ENCODE results near the gene MCF2L. TPM values are rescaled to one million over a fixed set of nuclear protein-coding genes. Genes with fewer than 3 reads are reported as not detected.
"Not testable (repeated sequence)": the region's sequence is repeated elsewhere in the genome, so short reads cannot be mapped to it uniquely, and the experiment has no call there.

Gene MCF2L
- total RNA-seq, 1 donor, result 5.8 TPM

DNA sequence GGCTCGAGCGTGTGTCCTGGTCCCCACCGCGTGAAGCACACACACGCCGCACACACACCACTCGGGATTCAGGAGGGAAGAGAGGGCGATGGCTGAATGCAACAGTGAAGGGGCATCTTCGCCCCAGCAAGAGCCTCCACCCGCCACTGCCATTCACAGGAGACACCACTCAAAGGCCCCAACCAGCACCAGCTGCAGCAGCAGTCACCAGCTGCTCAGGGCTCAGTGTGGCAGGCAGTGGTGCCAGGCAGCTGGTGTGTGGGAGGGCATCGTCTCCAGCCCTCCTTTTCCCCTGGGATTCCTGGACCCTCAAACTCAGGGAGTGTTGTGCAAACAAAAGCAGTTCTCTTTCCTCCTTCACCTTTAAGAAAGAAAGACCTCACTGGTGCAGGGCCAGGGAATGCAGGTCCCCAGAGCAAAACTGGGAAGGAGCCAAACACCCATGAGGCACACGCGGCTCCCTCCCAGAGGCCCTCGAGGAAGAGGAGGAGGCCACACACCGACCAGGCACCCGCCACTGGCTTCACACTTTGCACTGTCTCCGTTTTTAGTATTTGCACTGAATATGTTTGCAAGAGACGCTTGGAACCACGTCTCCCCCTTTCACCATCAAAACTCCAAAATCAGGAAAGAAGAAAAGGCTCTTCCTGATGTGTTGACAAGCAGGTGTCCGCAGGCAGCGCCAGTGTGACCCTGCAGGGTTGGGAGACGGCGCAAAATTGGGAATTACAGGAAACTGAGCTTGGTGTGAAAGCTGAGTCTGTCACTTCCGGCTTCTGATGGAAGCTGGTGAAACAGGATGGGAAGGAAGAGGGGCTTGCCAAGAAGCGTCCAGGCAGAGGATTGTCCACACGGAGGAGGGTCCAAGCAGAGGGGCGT lies 110.1 kb downstream of the MCF2L start:
- H3K4me3 ChIP-seq (ENCODE audit: low read length), result no peak overlapping the region
- no peaks in the 10 kb centered on the region for H3K27me3 ChIP-seq (ENCODE audit: insufficient read depth, low read length)
- H3K4me1 ChIP-seq (ENCODE audit: insufficient read depth, low read length), result no peaks in the 10 kb centered on the region
- H3K9me3 ChIP-seq (ENCODE audit: low read depth, low read length), result no peaks in the 10 kb centered on the region

GRCh38 chr13:113079781-113080080 lies 110.7 kb downstream of the MCF2L start:
- not testable (repeated sequence) for H3K27me3 ChIP-seq (ENCODE audit: insufficient read depth, low read length); H3K4me1 ChIP-seq (ENCODE audit: insufficient read depth, low read length); H3K9me3 ChIP-seq (ENCODE audit: low read depth, low read length); H3K4me3 ChIP-seq (ENCODE audit: low read length)

DNA sequence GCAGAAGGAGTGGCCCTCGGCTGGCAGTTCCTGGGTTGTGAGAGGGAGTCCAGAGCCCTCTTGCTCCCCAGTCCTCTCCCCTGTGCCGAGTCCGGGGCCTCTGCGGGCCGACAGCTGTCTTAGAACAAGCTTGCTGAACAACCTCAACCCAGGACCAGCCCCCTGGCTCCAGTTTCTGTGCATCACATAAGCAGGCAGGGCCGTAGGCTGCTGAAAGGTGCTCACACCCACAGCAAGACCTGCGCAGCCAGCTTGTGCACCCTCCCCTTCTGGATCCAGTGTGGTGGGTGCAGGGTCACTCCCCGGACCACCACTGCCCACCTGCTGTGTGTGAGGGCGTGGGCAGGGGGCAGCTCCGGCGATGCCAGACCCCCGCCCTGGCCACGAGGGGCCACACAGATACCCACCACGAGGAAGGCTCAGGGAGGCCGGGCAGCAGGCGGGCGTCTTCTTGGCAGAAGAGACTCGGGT lies 111.4 kb downstream of the MCF2L start:
- Histone ChIP-seq H3K4me3 (ENCODE audit: low read length) (no peak overlapping the region), H3K4me1 (ENCODE audit: insufficient read depth, low read length) (no peaks in the 10 kb centered on the region), H3K27me3 (ENCODE audit: insufficient read depth, low read length) (no peaks in the 10 kb centered on the region), H3K9me3 (ENCODE audit: low read depth, low read length) (no peaks in the 10 kb centered on the region)

DNA sequence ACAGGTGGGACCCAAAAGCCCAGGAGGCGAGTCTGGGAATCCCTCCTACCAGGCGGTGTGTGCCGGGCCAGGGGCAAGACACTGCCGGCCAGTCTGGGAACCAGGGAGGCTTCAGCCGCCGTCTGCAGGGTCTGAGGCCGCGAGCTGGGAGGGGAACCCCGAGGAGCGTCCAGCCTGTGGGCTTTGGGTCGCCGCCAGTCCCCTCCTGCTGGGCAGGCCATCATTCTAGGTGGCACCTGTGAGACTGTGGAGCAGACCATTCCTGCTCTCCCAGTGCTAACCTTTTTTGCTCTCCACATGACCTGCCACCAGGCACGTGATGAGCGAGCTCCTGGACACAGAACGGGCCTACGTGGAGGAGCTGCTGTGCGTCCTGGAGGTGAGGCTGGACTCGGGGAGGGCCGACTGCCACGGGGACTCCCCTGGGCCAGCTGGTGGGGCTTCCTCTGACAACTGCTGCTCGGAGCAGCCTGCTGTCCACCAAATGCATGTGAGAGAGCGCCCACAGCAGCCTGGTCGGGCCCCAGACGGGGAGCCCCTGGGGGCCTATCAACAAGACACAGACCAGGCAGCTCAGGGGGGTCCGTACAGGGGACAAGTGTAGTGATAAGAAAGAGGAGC lies 112.0 kb downstream of the MCF2L start:
- no peaks in the 10 kb centered on the region for H3K9me3 ChIP-seq (ENCODE audit: low read depth, low read length)
- H3K27me3 ChIP-seq (ENCODE audit: insufficient read depth, low read length), result no peaks in the 10 kb centered on the region
- no peak overlapping the region for H3K4me3 ChIP-seq (ENCODE audit: low read length)
- H3K4me1 ChIP-seq (ENCODE audit: insufficient read depth, low read length), result no peaks in the 10 kb centered on the region

DNA sequence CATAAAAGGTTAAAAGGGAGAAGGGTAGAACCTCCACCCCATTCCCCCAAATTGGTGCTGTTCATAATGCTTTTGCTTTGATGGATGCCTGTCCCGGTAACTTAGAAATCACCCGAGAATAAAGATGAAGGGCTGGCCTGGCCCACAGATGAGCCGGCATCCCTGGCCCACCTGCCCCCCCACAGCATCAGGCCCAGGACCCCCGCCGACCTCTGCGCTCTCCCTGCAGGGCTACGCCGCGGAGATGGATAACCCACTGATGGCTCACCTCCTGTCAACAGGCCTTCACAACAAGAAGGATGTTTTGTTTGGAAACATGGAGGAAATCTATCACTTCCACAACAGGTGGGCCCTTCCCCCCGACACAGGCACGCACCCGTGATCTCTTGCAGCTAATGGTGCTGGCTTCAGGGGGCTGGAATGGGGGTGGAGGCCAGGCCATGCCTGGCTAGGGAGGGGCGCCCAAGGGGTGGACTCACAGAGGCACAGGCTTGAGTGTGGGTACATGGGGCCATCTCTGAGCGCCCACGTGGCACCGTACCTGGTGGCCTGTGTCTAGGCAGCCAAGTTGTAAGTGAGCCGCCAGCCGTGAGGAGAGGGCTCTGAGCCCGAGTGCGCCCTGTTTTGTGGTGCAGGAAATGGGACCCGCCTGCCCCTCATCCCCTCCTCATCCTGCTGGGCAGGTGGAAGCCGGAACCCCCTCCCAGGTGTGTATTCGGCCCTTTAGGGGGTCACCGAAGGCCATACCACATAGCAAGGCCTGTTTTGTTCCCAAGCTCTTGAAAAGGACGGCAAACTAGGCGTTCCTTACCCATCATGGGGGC lies 113.4 kb downstream of the MCF2L start:
- no peaks in the 10 kb centered on the region for H3K4me1 ChIP-seq (ENCODE audit: insufficient read depth, low read length)
- H3K4me3 ChIP-seq (ENCODE audit: low read length), result no peak overlapping the region
- no peaks in the 10 kb centered on the region for H3K9me3 ChIP-seq (ENCODE audit: low read depth, low read length)
- H3K27me3 ChIP-seq (ENCODE audit: insufficient read depth, low read length), result no peaks in the 10 kb centered on the region

- H3K9me3 ChIP-seq (ENCODE audit: low read depth, low read length), result no peaks in the 10 kb centered on the region
- no peaks in the 10 kb centered on the region for H3K4me1 ChIP-seq (ENCODE audit: insufficient read depth, low read length)
- H3K4me3 ChIP-seq (ENCODE audit: low read length), result no peak overlapping the region
- H3K27me3 ChIP-seq (ENCODE audit: insufficient read depth, low read length), result no peaks in the 10 kb centered on the region
Observed at GRCh38 chr13:113083022-113083373, 114.0 kb downstream of the MCF2L start.

- Histone ChIP-seq H3K4me3 (ENCODE audit: low read length) (no peak overlapping the region), H3K4me1 (ENCODE audit: insufficient read depth, low read length) (no peaks in the 10 kb centered on the region), H3K27me3 (ENCODE audit: insufficient read depth, low read length) (no peaks in the 10 kb centered on the region), H3K9me3 (ENCODE audit: low read depth, low read length) (no peaks in the 10 kb centered on the region)
Observed at GRCh38 chr13:113083402-113084061, 114.5 kb downstream of the MCF2L start.

- Histone ChIP-seq H3K4me1 (ENCODE audit: insufficient read depth, low read length) (no peaks in the 10 kb centered on the region), H3K4me3 (ENCODE audit: low read length) (no peak overlapping the region), H3K9me3 (ENCODE audit: low read depth, low read length) (no peaks in the 10 kb centered on the region), H3K27me3 (ENCODE audit: insufficient read depth, low read length) (no peaks in the 10 kb centered on the region)
Observed at GRCh38 chr13:113084094-113084942, 115.3 kb downstream of the MCF2L start.

DNA sequence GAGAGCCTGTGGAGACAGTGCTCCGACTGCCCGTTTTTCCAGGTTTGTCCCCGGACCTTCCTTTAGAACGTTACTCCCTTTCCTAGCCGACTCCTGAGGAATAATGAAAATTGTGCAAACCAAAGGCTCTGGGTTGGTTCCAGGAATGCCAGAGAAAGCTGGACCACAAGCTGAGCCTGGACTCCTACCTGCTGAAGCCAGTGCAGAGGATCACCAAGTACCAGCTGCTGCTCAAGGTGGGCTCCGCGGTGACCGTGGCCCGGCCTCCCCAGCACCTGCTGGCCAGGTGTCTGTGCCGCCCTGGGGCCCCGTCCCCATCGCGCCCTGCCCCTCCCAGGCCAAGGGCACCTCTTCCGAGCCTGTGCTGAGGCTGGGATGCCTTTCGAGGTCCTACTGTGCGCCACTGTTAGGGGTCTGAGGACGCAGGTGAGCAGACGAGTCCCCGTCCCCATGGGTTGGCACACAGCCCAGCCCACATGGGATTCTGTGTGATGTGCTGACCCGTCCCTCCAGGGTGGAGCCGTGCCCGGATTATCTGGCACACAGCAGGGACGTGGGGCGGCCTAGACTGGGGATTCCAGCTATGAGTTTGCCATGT lies 116.0 kb downstream of the MCF2L start:
- H3K9me3 ChIP-seq (ENCODE audit: low read depth, low read length), result no peaks in the 10 kb centered on the region
- H3K4me1 ChIP-seq (ENCODE audit: insufficient read depth, low read length), result no peaks in the 10 kb centered on the region
- no peak overlapping the region for H3K4me3 ChIP-seq (ENCODE audit: low read length)
- H3K27me3 ChIP-seq (ENCODE audit: insufficient read depth, low read length), result no peaks in the 10 kb centered on the region

DNA sequence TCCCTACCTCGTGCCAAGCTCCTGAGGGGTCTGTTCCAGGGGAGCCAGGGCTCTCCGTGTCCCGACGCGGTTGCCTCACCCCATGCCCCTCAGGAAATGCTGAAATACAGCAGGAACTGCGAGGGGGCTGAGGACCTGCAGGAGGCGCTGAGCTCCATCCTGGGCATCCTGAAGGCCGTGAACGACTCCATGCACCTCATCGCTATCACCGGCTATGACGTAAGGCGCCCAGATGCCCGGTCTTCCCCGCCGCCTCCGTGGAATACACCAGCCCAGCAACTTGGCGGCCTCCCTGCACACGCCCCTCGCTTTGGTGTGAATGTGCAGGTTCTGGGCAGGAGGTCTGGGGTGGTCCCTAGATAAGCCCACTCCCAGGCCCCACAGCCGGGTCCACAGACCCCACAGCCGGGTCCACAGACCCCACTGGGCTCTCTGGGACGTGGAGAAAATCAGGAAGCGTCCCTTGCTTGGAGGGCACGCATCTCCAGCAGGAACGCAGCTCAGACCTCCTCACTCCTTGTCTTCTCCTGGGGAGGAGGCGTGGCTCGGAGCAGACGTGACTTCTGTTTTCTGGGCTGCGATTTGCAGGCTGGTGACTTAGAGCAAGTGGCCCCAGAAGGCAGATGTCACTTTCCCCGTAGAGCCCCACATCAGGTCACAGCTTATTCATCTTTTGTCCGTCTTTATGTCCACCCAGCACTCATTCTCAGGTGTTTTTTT lies 117.2 kb downstream of the MCF2L start:
- no peak overlapping the region for H3K4me3 ChIP-seq (ENCODE audit: low read length)
- H3K27me3 ChIP-seq (ENCODE audit: insufficient read depth, low read length), result no peaks in the 10 kb centered on the region
- no peaks in the 10 kb centered on the region for H3K9me3 ChIP-seq (ENCODE audit: low read depth, low read length)
- no peaks in the 10 kb centered on the region for H3K4me1 ChIP-seq (ENCODE audit: insufficient read depth, low read length)

DNA sequence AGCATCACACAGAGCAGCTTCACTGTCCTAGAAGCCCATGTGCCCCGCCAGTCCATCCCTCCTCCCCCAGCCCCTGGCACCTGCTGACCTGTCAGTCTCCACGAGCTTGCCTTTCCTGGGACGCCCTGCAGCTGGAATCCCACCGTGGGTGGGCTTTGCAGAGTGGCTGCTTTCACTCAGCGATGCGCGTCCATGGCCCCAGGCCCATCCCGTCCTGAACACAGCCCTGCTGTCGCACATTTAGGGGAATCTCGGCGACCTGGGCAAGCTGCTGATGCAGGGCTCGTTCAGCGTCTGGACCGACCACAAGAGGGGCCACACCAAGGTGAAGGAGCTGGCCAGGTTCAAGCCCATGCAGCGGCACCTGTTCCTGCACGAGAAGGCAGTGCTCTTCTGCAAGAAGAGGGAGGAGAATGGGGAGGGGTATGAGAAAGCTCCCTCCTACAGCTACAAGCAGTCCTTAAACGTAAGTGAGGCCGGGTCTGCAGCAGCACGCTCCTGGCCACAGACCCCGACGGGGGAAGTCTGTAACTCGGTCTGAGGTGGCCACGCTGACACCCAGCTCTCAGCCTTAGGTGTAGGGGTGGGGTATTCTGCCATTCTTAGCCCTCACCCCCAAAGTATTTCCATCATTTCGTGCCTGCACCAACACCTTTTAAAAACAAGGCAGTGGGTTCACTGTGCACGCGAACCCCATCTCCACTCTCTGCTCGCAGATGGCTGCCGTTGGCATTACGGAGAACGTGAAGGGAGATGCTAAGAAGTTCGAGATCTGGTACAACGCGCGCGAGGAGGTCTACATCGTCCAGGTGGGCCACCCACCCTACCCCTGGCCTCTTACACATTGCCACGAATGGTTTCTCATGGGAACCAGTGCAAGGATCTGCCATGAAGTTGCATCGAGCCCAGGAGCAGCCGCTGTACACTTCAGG lies 118.2 kb downstream of the MCF2L start:
- no peaks in the 10 kb centered on the region for H3K4me1 ChIP-seq (ENCODE audit: insufficient read depth, low read length)
- H3K9me3 ChIP-seq (ENCODE audit: low read depth, low read length), result no peaks in the 10 kb centered on the region
- no peak overlapping the region for H3K4me3 ChIP-seq (ENCODE audit: low read length)
- no peaks in the 10 kb centered on the region for H3K27me3 ChIP-seq (ENCODE audit: insufficient read depth, low read length)

DNA sequence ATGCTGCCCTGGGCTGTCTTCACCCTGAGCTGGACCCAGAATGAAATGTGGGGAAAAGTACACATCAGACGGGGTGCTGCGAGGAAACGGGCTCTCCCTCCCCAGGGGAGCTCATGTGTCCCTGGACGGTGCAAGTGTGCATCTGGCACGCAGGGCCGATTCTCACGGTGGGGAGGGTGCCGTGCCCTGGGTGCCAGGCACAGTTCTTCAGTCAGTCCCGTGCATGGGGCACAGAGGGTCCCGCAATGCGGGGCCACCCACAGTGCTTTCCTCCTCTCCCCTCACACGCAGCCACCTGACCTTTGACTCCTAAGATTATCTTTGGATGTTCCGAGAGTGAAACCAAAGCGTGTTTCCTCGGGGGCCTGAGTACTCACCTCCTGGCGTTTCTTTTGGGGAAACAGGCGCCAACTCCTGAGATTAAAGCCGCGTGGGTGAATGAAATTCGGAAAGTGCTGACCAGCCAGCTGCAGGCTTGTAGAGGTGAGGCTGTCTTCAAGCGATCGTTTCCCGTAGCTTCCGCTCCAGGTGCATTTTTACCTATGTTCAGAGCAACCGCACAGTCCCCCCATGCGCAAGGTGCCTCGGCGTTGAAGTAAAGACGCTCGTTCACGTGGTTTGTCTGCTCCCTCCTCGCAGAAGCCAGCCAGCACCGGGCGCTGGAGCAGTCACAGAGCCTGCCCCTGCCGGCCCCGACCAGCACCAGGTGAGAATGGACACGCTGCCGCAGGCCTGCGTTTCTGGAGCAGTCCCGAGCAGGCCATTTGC lies 119.1 kb downstream of the MCF2L start:
- H3K4me1 ChIP-seq (ENCODE audit: insufficient read depth, low read length), result no peaks in the 10 kb centered on the region
- H3K9me3 ChIP-seq (ENCODE audit: low read depth, low read length), result no peaks in the 10 kb centered on the region
- H3K27me3 ChIP-seq (ENCODE audit: insufficient read depth, low read length), result no peaks in the 10 kb centered on the region
- H3K4me3 ChIP-seq (ENCODE audit: low read length), result no peak overlapping the region

All from mononuclear cell (primary cell).